GM21390 (cell line): ENCODE results near the gene SMIM30.
A peak's percentile ranks its signal among the peaks of the same experiment; 100 is the strongest.
"Not testable (repeated sequence)": the region's sequence is repeated elsewhere in the genome, so short reads cannot be mapped to it uniquely, and the experiment has no call there.

Source experiments
- ATAC-seq: cut with Tn5 transposase; IDR thresholded peaks from one replicate; pipeline ENCODE4 v1.9.1; 2021; ENCODE audit not compliant: unreplicated experiment

The SMIM30 gene

GRCh38 chr7:113118074-113118959, at the start of gene SMIM30:
TSS of gene SMIM30 (minus strand) at chr7:113118554. CDS start at chr7:113117578, 976 bp downstream.
- ATAC-seq, result peak; percentile 99

GRCh38 chr7:113166176-113166575, 47.8 kb upstream of the SMIM30 start:
- not testable (repeated sequence) for ATAC-seq

- ATAC-seq, result no peak
These were observed 42.7 kb upstream of the SMIM30 start for GRCh38 chr7:113161050-113161449.

- ATAC-seq, result peak; percentile 80
These were observed 41.5 kb upstream of the SMIM30 start for GRCh38 chr7:113159746-113160339.

GRCh38 chr7:113158756-113159155, 40.4 kb upstream of the SMIM30 start:
- ATAC-seq, result no peak

GRCh38 chr7:113154117-113154516, 35.8 kb upstream of the SMIM30 start:
- ATAC-seq, result no peak

- ATAC-seq, result no peak
These were observed 26.5 kb upstream of the SMIM30 start for GRCh38 chr7:113144817-113145216.

GRCh38 chr7:113143486-113144257, 25.3 kb upstream of the SMIM30 start:
- peak; percentile 56 for ATAC-seq

GRCh38 chr7:113142385-113143119, 24.2 kb upstream of the SMIM30 start:
- peak; percentile 76 for ATAC-seq

- no peak for ATAC-seq
These were observed 23.4 kb upstream of the SMIM30 start for GRCh38 chr7:113141803-113142202.

GRCh38 chr7:113140956-113141355, 22.6 kb upstream of the SMIM30 start:
- no peak for ATAC-seq

- no peak for ATAC-seq
These were observed 18.9 kb upstream of the SMIM30 start for GRCh38 chr7:113137241-113137640.

- no peak for ATAC-seq
These were observed 15.7 kb upstream of the SMIM30 start for GRCh38 chr7:113134025-113134424.

- no peak for ATAC-seq
These were observed 13.0 kb upstream of the SMIM30 start for GRCh38 chr7:113131367-113131766.

GRCh38 chr7:113128031-113128430, 9.7 kb upstream of the SMIM30 start:
- no peak for ATAC-seq

GRCh38 chr7:113125728-113126127, 7.4 kb upstream of the SMIM30 start:
- no peak for ATAC-seq

GRCh38 chr7:113122744-113123143, 4.4 kb upstream of the SMIM30 start:
- no peak for ATAC-seq

- no peak for ATAC-seq
These were observed 2.3 kb upstream of the SMIM30 start for GRCh38 chr7:113120647-113121046.

GRCh38 chr7:113119429-113119828, 1.1 kb upstream of the SMIM30 start:
- ATAC-seq, result no peak

- ATAC-seq, result not testable (repeated sequence)
These were observed 980 bp downstream of the SMIM30 start for GRCh38 chr7:113117374-113117774.

- ATAC-seq, result no peak
These were observed 4.4 kb downstream of the SMIM30 start for GRCh38 chr7:113113912-113114311.
